SK-N-MC (cell line): ENCODE data around the gene POLR2L.
A peak's percentile ranks its signal among the peaks of the same experiment; 100 is the strongest.

ENCODE experiments used
- DNase-seq: peaks from one replicate; pipeline ENCODE4 v3.0.0-alpha.2; 2011; ENCODE audit warnings: low read depth, low spot score
- H3K27ac ChIP-seq: fragments of 200-600 bp; sonication (generic); 2 replicates; pipeline ENCODE4 v1.5.1; 2016; ENCODE audit warnings: mixed run types
- H3K36me3 ChIP-seq: fragments of 200-600 bp; sonication (generic); 2 replicates; pipeline ENCODE4 v1.6.1; 2017; ENCODE audit warnings: antibody characterized with exemption, low read length, mixed read lengths; ENCODE audit not compliant: insufficient read depth
- H3K4me3 ChIP-seq: fragments of 200-600 bp; sonication (generic); 2 replicates; pipeline ENCODE4 v1.5.1; 2016
- H3K9ac ChIP-seq: fragments of 200-600 bp; sonication (generic); 2 replicates; pipeline ENCODE4 v1.8.0; 2017; ENCODE audit warnings: mixed run types, mixed read lengths; ENCODE audit not compliant: insufficient read length
- H3K9me3 ChIP-seq: fragments of 200-600 bp; sonication (generic); 2 replicates; pipeline ENCODE4 v1.6.1; 2017; ENCODE audit warnings: low read depth, mild to moderate bottlenecking, antibody characterized with exemption, low read length, moderate library complexity, mixed read lengths
- EZH2 ChIP-seq: fragments of 200-600 bp; sonication (generic); IDR thresholded peaks from one replicate; pipeline ENCODE4 v1.6.1; 2017; ENCODE audit warnings: antibody characterized with exemption
- FOXP2 ChIP-seq: optimal IDR thresholded peaks from 2 replicates; pipeline ENCODE3; 2011; ENCODE audit warnings: mild to moderate bottlenecking, moderate library complexity; ENCODE audit not compliant: insufficient read depth; ENCODE audit errors: extremely low read length, control extremely low read depth
- POLR2AphosphoS5 ChIP-seq: IDR thresholded peaks from 2 replicates; pipeline ENCODE4 v1.6.1; 2012; ENCODE audit warnings: mild to moderate bottlenecking, low read depth, low read length, borderline replicate concordance

POLR2L gene

GRCh38 chr11:815675-816432 lies 26.5 kb downstream of the POLR2L start:
- Histone ChIP-seq H3K4me3 (no peak overlapping the region), H3K9me3 (no peaks in the 10 kb centered on the region), H3K36me3 (peaks cover 33% of the 10 kb centered on the region), H3K27ac (0 out of 2 replicates have a peak overlapping the region, but pooled peaks have one; percentile 19), H3K9ac (no peak overlapping the region)
- TF ChIP-seq POLR2AphosphoS5 (peak; percentile 64; the same call in 1 of the 2 replicates), EZH2 (no peak)
- DNase-seq = no peak

GRCh38 chr11:813456-814096 lies 28.8 kb downstream of the POLR2L start:
- no peak for TF ChIP-seq EZH2
- TF ChIP-seq POLR2AphosphoS5 = peak; percentile 55
- H3K9ac ChIP-seq = no peak overlapping the region
- H3K27ac ChIP-seq = 0 out of 2 replicates have a peak overlapping the region, but pooled peaks have one; percentile 36

GRCh38 chr11:813072-813455 lies 29.3 kb downstream of the POLR2L start:
- H3K36me3 ChIP-seq = peaks cover 39% of the 10 kb centered on the region
- no peak overlapping the region for H3K9ac ChIP-seq
- no peak overlapping the region for H3K4me3 ChIP-seq
- no peaks in the 10 kb centered on the region for H3K9me3 ChIP-seq
- 0 out of 2 replicates have a peak overlapping the region, but pooled peaks have one; percentile 36 for H3K27ac ChIP-seq
- TF ChIP-seq POLR2AphosphoS5 (no peak), EZH2 (no peak), FOXP2 (no peak)
- no peak for DNase-seq

More at GRCh38 chr11:813456-814096, 28.8 kb downstream of the POLR2L start:
- H3K36me3 ChIP-seq = peaks cover 39% of the 10 kb centered on the region
- H3K9me3 ChIP-seq = no peaks in the 10 kb centered on the region
- DNase-seq = no peak
- H3K4me3 ChIP-seq = no peak overlapping the region

- Histone ChIP-seq H3K9me3 (no peaks in the 10 kb centered on the region), H3K9ac (no peak overlapping the region), H3K27ac (peak overlapping the region; percentile 99), H3K36me3 (peaks cover 39% of the 10 kb centered on the region), H3K4me3 (no peak overlapping the region)
- DNase-seq = no peak
- TF ChIP-seq POLR2AphosphoS5 (peak; percentile 12; the same call in 1 of the 2 replicates), EZH2 (no peak), FOXP2 (no peak)
Measured at GRCh38 chr11:812390-812789, 29.9 kb downstream of the POLR2L start.

- peak overlapping the region; percentile 99 for H3K27ac ChIP-seq
Measured at GRCh38 chr11:811446-812245, 30.7 kb downstream of the POLR2L start.

DNA sequence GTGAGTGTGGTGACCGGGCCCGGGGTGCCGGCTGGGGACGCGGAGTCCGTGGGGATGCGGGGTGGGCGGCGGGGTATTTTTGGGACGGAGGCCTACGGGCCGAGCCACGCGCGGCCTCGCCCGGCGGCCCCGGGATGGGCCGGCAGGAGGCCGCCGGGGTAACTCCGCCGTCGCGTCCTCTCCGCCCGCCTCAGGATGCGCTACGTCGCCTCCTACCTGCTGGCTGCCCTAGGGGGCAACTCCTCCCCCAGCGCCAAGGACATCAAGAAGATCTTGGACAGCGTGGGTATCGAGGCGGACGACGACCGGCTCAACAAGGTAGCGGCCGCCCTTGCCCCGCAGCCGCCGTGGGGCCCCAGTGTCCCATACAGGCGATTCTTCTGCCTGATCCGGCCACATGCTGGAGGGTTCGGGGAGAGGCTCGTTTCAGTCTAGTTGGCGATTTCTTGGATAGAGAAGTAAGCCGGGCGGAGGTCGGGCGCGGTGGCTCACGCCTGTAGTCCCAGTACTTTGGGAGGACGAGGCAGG lies 32.2 kb downstream of the POLR2L start:
- DNase-seq = no peak

More at GRCh38 chr11:811446-812245, 30.7 kb downstream of the POLR2L start:
- no peak for DNase-seq
- H3K36me3 ChIP-seq = peaks cover 39% of the 10 kb centered on the region
- H3K9me3 ChIP-seq = no peaks in the 10 kb centered on the region
- peak overlapping the region; percentile 96 for H3K4me3 ChIP-seq
- peak overlapping the region; percentile 96 for H3K9ac ChIP-seq
- TF ChIP-seq FOXP2 (no peak), POLR2AphosphoS5 (no peak), EZH2 (no peak)

DNA sequence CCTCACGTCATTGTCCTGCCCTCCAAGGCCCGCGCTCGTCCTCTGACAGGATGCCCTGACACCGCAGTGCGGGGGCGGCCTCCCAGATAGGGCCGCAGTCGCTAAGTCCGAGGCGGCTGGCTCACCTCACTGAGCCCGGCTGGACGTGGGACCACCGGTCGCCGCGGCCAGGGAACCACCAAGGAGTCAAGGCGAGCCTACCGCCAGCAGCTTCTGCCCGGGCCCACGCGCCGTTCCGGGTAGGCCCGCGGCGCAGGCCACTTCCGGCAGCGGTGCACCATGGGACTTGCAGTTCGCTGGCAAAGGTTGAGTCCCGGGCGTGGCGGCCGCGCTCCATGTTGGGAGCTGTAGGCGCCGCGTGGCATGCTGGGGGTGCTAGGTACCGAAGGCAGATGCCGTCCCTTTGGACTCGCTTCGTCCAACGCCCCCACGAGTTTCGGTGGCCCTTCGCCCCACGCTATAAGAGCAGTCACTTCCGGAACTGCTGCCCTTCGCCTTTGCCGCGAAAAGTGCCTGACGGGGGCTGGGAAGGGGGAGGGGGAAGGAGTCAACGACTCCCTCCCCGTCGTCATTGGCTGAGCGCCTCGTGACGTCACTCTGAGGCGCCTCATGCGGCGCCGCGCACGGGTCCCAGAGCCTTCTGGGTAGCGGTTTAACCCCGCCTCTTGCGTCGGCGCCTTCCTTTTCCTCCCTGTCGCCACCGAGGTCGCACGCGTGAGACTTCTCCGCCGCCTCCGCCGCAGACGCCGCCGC lies 32.9 kb downstream of the POLR2L start, which contains the start of gene RPLP2:
TSS of gene RPLP2 (plus strand) at position 681 of the 753 bp plus-strand sequence. CDS start 268 bp downstream, outside the sequence.
- TF ChIP-seq EZH2 (no peak), FOXP2 (peak; percentile 52), POLR2AphosphoS5 (peak; percentile 91)
- peak within 1 kb of the TSS; percentile 96 for H3K9ac ChIP-seq
- peaks cover 39% of the 10 kb centered on the region for H3K36me3 ChIP-seq
- no peaks in the 10 kb centered on the region for H3K9me3 ChIP-seq
- peak within 1 kb of the TSS; percentile 99 for H3K27ac ChIP-seq
- peak within 1 kb of the TSS; percentile 96 for H3K4me3 ChIP-seq
- DNase-seq = peak; percentile 79

More for the DNA sequence above, 32.2 kb downstream of the POLR2L start:
- Histone ChIP-seq H3K9ac (peak overlapping the region; percentile 96), H3K9me3 (no peaks in the 10 kb centered on the region), H3K36me3 (peaks cover 39% of the 10 kb centered on the region), H3K27ac (peak overlapping the region; percentile 99), H3K4me3 (peak overlapping the region; percentile 96)
- TF ChIP-seq POLR2AphosphoS5 = no peak
